Head of caudate nucleus (tissue), 42 donors: ENCODE measurements around the gene DLD.
"Not testable (repeated sequence)": the region's sequence is repeated elsewhere in the genome, so short reads cannot be mapped to it uniquely, and the experiment has no call there.

Source experiments
- DNase-seq, 42 donors: peaks; one replicate each; pipeline versions ENCODE4 v3.0.0 to v3.0.0-alpha.2; 2020 to 2021; ENCODE audit warnings: mixed read lengths in 7 of 42
- intact Hi-C: fragments of 100-400 bp; cut with DNase I; formaldehyde crosslinking; loops from one replicate; pipeline ENCODE4 v1.15.0; 2022

Gene DLD

GRCh38 chr7:107937531-107937930 lies 46.5 kb downstream of the DLD start:
- intact Hi-C loops: no loop called here
- no peak for DNase-seq

- DNase-seq: no peak
- intact Hi-C loops: no loop called here
These were observed 47.7 kb downstream of the DLD start for GRCh38 chr7:107938456-107939250.

GRCh38 chr7:107939573-107940489 lies 48.8 kb downstream of the DLD start:
- no peak for DNase-seq
- intact Hi-C loops: no loop called here

GRCh38 chr7:107940951-107941350 lies 50.0 kb downstream of the DLD start:
- intact Hi-C loops: no loop called here
- no peak for DNase-seq

DNA sequence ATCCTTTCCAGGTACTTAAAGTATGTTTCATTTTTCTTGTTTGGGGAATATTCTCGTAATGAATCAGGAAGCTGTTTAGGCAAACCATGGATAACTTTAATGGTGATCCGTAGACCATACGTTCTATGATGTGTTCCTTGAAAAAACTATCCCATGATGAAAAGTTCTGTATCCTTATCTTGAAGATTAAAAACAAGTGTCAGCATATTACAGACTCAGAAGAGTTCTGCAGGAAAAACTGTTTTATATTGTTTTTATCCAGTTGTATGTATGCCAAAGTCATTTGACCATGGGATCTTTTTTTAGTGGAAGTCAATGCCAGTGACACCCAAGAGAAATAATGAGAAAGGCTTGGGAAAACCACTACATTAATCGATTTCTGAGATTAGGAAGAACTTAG lies 52.0 kb downstream of the DLD start:
- intact Hi-C loops: no loop called here

GRCh38 chr7:107944411-107945169 lies 53.6 kb downstream of the DLD start:
- intact Hi-C loops: no loop called here
- no peak for DNase-seq

More for the DNA sequence above, 52.0 kb downstream of the DLD start:
- no peak for DNase-seq

GRCh38 chr7:107945332-107945731 lies 54.3 kb downstream of the DLD start:
- intact Hi-C loops: no loop called here
- DNase-seq: no peak

GRCh38 chr7:107946451-107946850 lies 55.5 kb downstream of the DLD start:
- DNase-seq: no peak
- intact Hi-C loops: no loop called here

- DNase-seq: peak in 6 of 42 donors; percentile 15 to 65 (median 41)
- intact Hi-C loops: no loop called here
These were observed 55.9 kb downstream of the DLD start for GRCh38 chr7:107946881-107947280.

DNA sequence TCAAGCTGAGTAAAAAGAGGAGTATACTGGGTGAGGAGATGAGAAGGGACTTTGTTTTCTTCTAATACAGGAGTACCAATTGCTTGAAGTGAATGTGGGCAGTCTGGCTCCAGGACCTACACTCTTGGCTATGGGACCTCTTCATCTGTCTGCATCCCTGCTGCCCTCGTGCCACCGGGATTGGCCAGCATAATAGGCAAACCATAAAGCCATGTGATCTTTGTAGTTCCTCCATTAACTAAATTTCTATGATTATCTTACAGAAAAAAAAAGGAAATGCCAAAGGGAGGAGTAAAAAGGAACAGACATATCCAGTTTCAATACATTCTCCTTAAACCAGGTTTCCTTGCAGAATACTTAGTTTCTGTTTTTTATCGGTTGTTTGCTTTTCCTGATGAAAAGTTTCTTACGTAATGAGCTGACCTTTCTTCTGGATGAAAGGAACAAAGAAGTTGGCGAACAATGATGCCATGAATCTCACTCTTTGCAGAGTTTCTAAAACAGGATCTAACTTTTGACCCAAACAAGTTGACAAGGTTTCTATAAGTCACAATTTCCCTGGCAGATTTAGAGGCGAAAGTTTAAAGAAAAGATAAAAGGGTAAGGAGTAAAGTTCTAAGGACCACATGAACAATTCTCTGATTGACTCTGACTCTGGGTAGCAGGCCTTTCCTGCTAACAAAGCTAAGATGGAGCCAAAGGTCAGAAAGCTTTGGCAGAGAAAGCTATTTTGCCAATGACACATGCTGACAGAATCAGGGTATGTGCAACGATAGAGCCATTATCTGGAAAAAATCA lies 57.9 kb downstream of the DLD start:
- DNase-seq: no peak
- intact Hi-C loops: no loop called here

- intact Hi-C loops: no loop called here
- DNase-seq: no peak
These were observed 58.5 kb downstream of the DLD start for GRCh38 chr7:107949443-107949935.

- no peak for DNase-seq
- intact Hi-C loops: no loop called here
These were observed 60.3 kb downstream of the DLD start for GRCh38 chr7:107951172-107951787.

- DNase-seq: no peak
- intact Hi-C loops: no loop called here
These were observed 60.9 kb downstream of the DLD start for GRCh38 chr7:107951896-107952295.

- intact Hi-C loops: no loop called here
- no peak for DNase-seq
These were observed 62.4 kb downstream of the DLD start for GRCh38 chr7:107953265-107953923.

- no peak for DNase-seq
- intact Hi-C loops: no loop called here
These were observed 62.9 kb downstream of the DLD start for GRCh38 chr7:107953924-107954303.

DNA sequence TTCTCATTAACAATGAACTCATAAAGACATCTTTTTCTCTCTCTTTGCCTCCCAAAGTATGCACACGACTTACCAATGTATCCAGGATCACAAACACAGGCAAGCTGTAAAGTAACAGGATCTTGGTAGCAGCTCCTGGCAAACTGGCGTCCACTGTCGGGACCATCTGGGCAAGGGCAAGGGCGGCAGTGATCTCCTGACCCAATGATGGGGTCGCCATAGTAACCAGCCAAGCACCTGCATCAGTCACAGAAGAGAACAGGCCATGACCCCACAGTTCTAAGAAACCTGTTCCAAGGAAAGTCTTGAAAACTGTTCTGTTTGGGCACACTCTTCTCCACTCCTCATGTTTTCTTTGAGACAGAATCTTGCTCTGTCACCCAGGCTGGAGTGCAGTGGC lies 64.4 kb downstream of the DLD start:
- no peak for DNase-seq
- intact Hi-C loops: no loop called here

GRCh38 chr7:107956950-107957349 lies 66.0 kb downstream of the DLD start:
- DNase-seq, intact Hi-C loops: not testable (repeated sequence)

- intact Hi-C loops: no loop called here
These were observed 66.5 kb downstream of the DLD start for GRCh38 chr7:107957436-107957835.

More at GRCh38 chr7:107957436-107957835, 66.5 kb downstream of the DLD start:
- no peak for DNase-seq
